GM12878 (cell line): ENCODE results near the gene TMEM212.

ENCODE experiments used
- CBX5 ChIP-seq: sonication (generic); IDR thresholded peaks from 2 replicates; pipeline ENCODE4 v1.6.1; 2016; ENCODE audit warnings: low read depth, moderate library complexity, mild to moderate bottlenecking, inconsistent platforms
- CEBPB ChIP-seq, 2 experiments: fragments of 150-350 bp in 1 of 2; IDR thresholded peaks; 2 replicates each; pipeline ENCODE4 v1.6.1; 2012 to 2014; ENCODE audit warnings: low read depth in 2 of 2, low read length in 2 of 2, borderline replicate concordance in 1 of 2, inconsistent platforms in 1 of 2
- EGR1 ChIP-seq, 2 experiments: IDR thresholded peaks; 1 replicate in 1 of 2; 2 replicates in 1 of 2; pipeline ENCODE4 v1.6.1; 2011 to 2012; ENCODE audit warnings: low read depth in 2 of 2, low read length in 2 of 2, borderline replicate concordance in 1 of 2, mild to moderate bottlenecking in 1 of 2, moderate library complexity in 1 of 2
- HDAC2 ChIP-seq: fragments of 200-600 bp; sonication (generic); IDR thresholded peaks from 2 replicates; pipeline ENCODE4 v1.6.1; 2017
- MYC ChIP-seq: IDR thresholded peaks from 2 replicates; pipeline ENCODE4 v1.6.1; 2011; ENCODE audit warnings: mild to moderate bottlenecking, low read length, moderate library complexity, inconsistent platforms; ENCODE audit not compliant: insufficient read depth, insufficient replicate concordance, insufficient read length, severe bottlenecking
- SREBF2 ChIP-seq: IDR thresholded peaks from 2 replicates; pipeline ENCODE4 v1.6.1; 2012; ENCODE audit warnings: mild to moderate bottlenecking, low read length
- TF ChIP-seq, protein P1 (sequence below): IDR thresholded peaks from 2 replicates; pipeline ENCODE4 v1.6.1; 2011; ENCODE audit warnings: low read depth, mild to moderate bottlenecking, low read length, moderate library complexity, borderline replicate concordance; ENCODE audit errors: extremely low read depth
- TF ChIP-seq, protein P2 (sequence below), 3 experiments: IDR thresholded peaks in 2 of 3; conservative IDR thresholded peaks in 1 of 3; 2 replicates each; pipeline ENCODE4 v1.5.1; 2011; ENCODE audit warnings: low read depth in 3 of 3, low read length in 3 of 3, mild to moderate bottlenecking in 3 of 3, control low read depth in 2 of 3, moderate library complexity in 2 of 3, inconsistent platforms in 1 of 3, mixed read lengths in 1 of 3; ENCODE audit not compliant: control insufficient read depth in 2 of 3, insufficient read depth in 1 of 3; ENCODE audit errors: extremely low read depth in 1 of 3
- TF ChIP-seq, protein P3 (sequence below): IDR thresholded peaks from 2 replicates; pipeline ENCODE4 v1.6.1; 2011; ENCODE audit warnings: mild to moderate bottlenecking, low read depth, low read length, moderate library complexity; ENCODE audit not compliant: insufficient replicate concordance
- TF ChIP-seq, protein P4 (sequence below): fragments of 450-650 bp; IDR thresholded peaks from 2 replicates; pipeline ENCODE4 v1.6.1; 2017; ENCODE audit warnings: mild to moderate bottlenecking, moderate library complexity
- TF ChIP-seq, protein P5 (sequence below): fragments of 450-650 bp; IDR thresholded peaks from 2 replicates; pipeline ENCODE4 v1.6.1; 2017; ENCODE audit warnings: antibody characterized with exemption, mild to moderate bottlenecking, moderate library complexity

DNA sequence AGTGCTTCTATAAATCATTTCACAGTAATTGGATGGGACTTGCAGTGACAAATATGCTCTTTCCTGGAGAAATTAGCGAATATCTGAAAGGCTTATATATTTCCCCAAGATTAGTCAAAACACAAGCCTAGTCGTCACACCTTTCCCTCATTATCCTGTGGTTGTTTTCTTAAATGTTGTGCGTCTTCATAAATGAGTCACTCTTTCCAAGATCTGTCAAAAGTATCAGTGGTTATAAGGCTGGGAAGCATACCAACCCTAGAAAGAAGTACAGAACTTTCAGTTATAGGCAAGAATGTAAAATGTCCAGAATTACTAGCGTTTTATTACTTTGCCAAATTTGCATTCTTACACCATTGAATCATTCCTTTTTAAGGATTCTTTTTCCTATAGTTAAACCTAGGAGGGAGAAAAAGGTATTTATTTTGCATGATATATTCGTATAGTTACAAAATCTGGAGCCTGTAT is 33.6 kb downstream of the TMEM212 start:
- TF ChIP-seq, protein P1, sequence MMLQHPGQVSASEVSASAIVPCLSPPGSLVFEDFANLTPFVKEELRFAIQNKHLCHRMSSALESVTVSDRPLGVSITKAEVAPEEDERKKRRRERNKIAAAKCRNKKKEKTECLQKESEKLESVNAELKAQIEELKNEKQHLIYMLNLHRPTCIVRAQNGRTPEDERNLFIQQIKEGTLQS: no peak
- TF ChIP-seq, protein P2, sequence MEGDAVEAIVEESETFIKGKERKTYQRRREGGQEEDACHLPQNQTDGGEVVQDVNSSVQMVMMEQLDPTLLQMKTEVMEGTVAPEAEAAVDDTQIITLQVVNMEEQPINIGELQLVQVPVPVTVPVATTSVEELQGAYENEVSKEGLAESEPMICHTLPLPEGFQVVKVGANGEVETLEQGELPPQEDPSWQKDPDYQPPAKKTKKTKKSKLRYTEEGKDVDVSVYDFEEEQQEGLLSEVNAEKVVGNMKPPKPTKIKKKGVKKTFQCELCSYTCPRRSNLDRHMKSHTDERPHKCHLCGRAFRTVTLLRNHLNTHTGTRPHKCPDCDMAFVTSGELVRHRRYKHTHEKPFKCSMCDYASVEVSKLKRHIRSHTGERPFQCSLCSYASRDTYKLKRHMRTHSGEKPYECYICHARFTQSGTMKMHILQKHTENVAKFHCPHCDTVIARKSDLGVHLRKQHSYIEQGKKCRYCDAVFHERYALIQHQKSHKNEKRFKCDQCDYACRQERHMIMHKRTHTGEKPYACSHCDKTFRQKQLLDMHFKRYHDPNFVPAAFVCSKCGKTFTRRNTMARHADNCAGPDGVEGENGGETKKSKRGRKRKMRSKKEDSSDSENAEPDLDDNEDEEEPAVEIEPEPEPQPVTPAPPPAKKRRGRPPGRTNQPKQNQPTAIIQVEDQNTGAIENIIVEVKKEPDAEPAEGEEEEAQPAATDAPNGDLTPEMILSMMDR (IDR thresholded peaks at IDR 0.05 in 2 of 3, conservative IDR thresholded peaks at IDR 0.05 in 1 of 3; ENCODE audit: control insufficient read depth in 2 of 3, extremely low read depth in 1 of 3, insufficient read depth in 1 of 3, low read depth in 3 of 3, low read length in 3 of 3): no peak
- no peak for TF ChIP-seq SREBF2
- TF ChIP-seq, protein P3, sequence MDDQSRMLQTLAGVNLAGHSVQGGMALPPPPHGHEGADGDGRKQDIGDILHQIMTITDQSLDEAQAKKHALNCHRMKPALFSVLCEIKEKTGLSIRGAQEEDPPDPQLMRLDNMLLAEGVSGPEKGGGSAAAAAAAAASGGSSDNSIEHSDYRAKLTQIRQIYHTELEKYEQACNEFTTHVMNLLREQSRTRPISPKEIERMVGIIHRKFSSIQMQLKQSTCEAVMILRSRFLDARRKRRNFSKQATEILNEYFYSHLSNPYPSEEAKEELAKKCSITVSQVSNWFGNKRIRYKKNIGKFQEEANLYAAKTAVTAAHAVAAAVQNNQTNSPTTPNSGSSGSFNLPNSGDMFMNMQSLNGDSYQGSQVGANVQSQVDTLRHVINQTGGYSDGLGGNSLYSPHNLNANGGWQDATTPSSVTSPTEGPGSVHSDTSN: no peak
- no peak for TF ChIP-seq CEBPB (IDR thresholded peaks at IDR 0.05; ENCODE audit: borderline replicate concordance in 1 of 2, low read depth in 2 of 2, low read length in 2 of 2)
- no peak for TF ChIP-seq HDAC2
- TF ChIP-seq MYC: no peak
- no peak for TF ChIP-seq CBX5
- TF ChIP-seq, protein P4, sequence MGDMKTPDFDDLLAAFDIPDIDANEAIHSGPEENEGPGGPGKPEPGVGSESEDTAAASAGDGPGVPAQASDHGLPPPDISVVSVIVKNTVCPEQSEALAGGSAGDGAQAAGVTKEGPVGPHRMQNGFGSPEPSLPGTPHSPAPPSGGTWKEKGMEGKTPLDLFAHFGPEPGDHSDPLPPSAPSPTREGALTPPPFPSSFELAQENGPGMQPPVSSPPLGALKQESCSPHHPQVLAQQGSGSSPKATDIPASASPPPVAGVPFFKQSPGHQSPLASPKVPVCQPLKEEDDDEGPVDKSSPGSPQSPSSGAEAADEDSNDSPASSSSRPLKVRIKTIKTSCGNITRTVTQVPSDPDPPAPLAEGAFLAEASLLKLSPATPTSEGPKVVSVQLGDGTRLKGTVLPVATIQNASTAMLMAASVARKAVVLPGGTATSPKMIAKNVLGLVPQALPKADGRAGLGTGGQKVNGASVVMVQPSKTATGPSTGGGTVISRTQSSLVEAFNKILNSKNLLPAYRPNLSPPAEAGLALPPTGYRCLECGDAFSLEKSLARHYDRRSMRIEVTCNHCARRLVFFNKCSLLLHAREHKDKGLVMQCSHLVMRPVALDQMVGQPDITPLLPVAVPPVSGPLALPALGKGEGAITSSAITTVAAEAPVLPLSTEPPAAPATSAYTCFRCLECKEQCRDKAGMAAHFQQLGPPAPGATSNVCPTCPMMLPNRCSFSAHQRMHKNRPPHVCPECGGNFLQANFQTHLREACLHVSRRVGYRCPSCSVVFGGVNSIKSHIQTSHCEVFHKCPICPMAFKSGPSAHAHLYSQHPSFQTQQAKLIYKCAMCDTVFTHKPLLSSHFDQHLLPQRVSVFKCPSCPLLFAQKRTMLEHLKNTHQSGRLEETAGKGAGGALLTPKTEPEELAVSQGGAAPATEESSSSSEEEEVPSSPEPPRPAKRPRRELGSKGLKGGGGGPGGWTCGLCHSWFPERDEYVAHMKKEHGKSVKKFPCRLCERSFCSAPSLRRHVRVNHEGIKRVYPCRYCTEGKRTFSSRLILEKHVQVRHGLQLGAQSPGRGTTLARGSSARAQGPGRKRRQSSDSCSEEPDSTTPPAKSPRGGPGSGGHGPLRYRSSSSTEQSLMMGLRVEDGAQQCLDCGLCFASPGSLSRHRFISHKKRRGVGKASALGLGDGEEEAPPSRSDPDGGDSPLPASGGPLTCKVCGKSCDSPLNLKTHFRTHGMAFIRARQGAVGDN: no peak
- TF ChIP-seq EGR1 (IDR thresholded peaks at IDR 0.05; ENCODE audit: borderline replicate concordance in 1 of 2, low read depth in 2 of 2, low read length in 2 of 2): no peak
- TF ChIP-seq, protein P5, sequence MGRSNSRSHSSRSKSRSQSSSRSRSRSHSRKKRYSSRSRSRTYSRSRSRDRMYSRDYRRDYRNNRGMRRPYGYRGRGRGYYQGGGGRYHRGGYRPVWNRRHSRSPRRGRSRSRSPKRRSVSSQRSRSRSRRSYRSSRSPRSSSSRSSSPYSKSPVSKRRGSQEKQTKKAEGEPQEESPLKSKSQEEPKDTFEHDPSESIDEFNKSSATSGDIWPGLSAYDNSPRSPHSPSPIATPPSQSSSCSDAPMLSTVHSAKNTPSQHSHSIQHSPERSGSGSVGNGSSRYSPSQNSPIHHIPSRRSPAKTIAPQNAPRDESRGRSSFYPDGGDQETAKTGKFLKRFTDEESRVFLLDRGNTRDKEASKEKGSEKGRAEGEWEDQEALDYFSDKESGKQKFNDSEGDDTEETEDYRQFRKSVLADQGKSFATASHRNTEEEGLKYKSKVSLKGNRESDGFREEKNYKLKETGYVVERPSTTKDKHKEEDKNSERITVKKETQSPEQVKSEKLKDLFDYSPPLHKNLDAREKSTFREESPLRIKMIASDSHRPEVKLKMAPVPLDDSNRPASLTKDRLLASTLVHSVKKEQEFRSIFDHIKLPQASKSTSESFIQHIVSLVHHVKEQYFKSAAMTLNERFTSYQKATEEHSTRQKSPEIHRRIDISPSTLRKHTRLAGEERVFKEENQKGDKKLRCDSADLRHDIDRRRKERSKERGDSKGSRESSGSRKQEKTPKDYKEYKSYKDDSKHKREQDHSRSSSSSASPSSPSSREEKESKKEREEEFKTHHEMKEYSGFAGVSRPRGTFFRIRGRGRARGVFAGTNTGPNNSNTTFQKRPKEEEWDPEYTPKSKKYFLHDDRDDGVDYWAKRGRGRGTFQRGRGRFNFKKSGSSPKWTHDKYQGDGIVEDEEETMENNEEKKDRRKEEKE: no peak
